HEK293 (cell line): Measurements from ENCODE around the gene TFR2.

ENCODE experiments used
- CTCF ChIP-seq: fragments of 450-650 bp; formaldehyde crosslinking; IDR thresholded peaks from 2 replicates; pipeline ENCODE4 v1.5.1; 2016; ENCODE audit warnings: missing biosample characterization, missing genetic modification characterization
- FEZF1 ChIP-seq: fragments of 450-650 bp; formaldehyde crosslinking; IDR thresholded peaks from 2 replicates; pipeline ENCODE4 v1.5.1; 2016; ENCODE audit warnings: missing biosample characterization, missing genetic modification characterization
- GLI2 ChIP-seq: fragments of 450-650 bp; formaldehyde crosslinking; IDR thresholded peaks from 2 replicates; pipeline ENCODE4; 2017; ENCODE audit warnings: missing biosample characterization, missing genetic modification characterization, low read depth, borderline replicate concordance
- GLI4 ChIP-seq: fragments of 450-650 bp; formaldehyde crosslinking; IDR thresholded peaks from 2 replicates; pipeline ENCODE4 v1.5.1; 2016; ENCODE audit warnings: missing biosample characterization, missing genetic modification characterization
- HIC1 ChIP-seq: fragments of 450-650 bp; formaldehyde crosslinking; IDR thresholded peaks from 2 replicates; pipeline ENCODE4 v1.5.1; 2016; ENCODE audit warnings: missing biosample characterization, missing genetic modification characterization
- HOXD13 ChIP-seq: sonication (generic); formaldehyde crosslinking; IDR thresholded peaks from 2 replicates; pipeline ENCODE4 v1.8.0; 2022; ENCODE audit warnings: missing genetic modification reagents, borderline replicate concordance
- MZF1 ChIP-seq: fragments of 450-650 bp; formaldehyde crosslinking; IDR thresholded peaks from 2 replicates; pipeline ENCODE4 v1.5.1; 2017; ENCODE audit warnings: missing biosample characterization, missing genetic modification characterization, borderline replicate concordance
- PRDM1 ChIP-seq: fragments of 450-650 bp; formaldehyde crosslinking; IDR thresholded peaks from 2 replicates; pipeline ENCODE4; 2016; ENCODE audit warnings: missing biosample characterization, missing genetic modification characterization
- PRDM6 ChIP-seq: fragments of 450-650 bp; formaldehyde crosslinking; IDR thresholded peaks from 2 replicates; pipeline ENCODE4 v1.5.1; 2017; ENCODE audit warnings: missing biosample characterization, missing genetic modification characterization
- SCRT1 ChIP-seq: fragments of 450-650 bp; formaldehyde crosslinking; IDR thresholded peaks from 2 replicates; pipeline ENCODE4 v1.5.1; 2016; ENCODE audit warnings: missing biosample characterization, missing genetic modification characterization, borderline replicate concordance
- TCF7L2 ChIP-seq: IDR thresholded peaks from 2 replicates; pipeline ENCODE4 v1.6.1; 2011; ENCODE audit warnings: low read depth, mild to moderate bottlenecking, inconsistent platforms, low read length, moderate library complexity, borderline replicate concordance
- TRIM28 ChIP-seq: IDR thresholded peaks from 2 replicates; pipeline ENCODE4 v1.6.1; 2011; ENCODE audit warnings: low read length, control low read depth, borderline replicate concordance
- ZBTB10 ChIP-seq: fragments of 450-650 bp; formaldehyde crosslinking; IDR thresholded peaks from 2 replicates; pipeline ENCODE4 v1.5.1; 2016; ENCODE audit warnings: missing biosample characterization, missing genetic modification characterization
- ZBTB21 ChIP-seq: fragments of 450-650 bp; formaldehyde crosslinking; IDR thresholded peaks from 2 replicates; pipeline ENCODE4 v1.5.1; 2017; ENCODE audit warnings: missing biosample characterization, missing genetic modification characterization
- ZBTB48 ChIP-seq: fragments of 450-650 bp; formaldehyde crosslinking; IDR thresholded peaks from 2 replicates; pipeline ENCODE4 v1.5.1; 2016; ENCODE audit warnings: missing biosample characterization, missing genetic modification characterization
- ZNF138 ChIP-seq: fragments of 450-650 bp; formaldehyde crosslinking; IDR thresholded peaks from 2 replicates; pipeline ENCODE4 v1.5.1; 2016; ENCODE audit warnings: missing biosample characterization, missing genetic modification characterization, borderline replicate concordance
- ZNF146 ChIP-seq: fragments of 450-650 bp; formaldehyde crosslinking; IDR thresholded peaks from 2 replicates; pipeline ENCODE4 v1.5.1; 2016; ENCODE audit warnings: missing biosample characterization, missing genetic modification characterization
- ZNF148 ChIP-seq: fragments of 450-650 bp; formaldehyde crosslinking; IDR thresholded peaks from 2 replicates; pipeline ENCODE4 v1.5.0; 2017; ENCODE audit warnings: missing biosample characterization, missing genetic modification characterization, borderline replicate concordance
- ZNF174 ChIP-seq: fragments of 450-650 bp; formaldehyde crosslinking; IDR thresholded peaks from 2 replicates; pipeline ENCODE4 v1.5.0; 2017; ENCODE audit warnings: missing biosample characterization, mild to moderate bottlenecking, missing genetic modification characterization
- ZNF302 ChIP-seq: fragments of 450-650 bp; formaldehyde crosslinking; IDR thresholded peaks from 2 replicates; pipeline ENCODE4 v1.5.1; 2016; ENCODE audit warnings: missing biosample characterization, missing genetic modification characterization, low read depth
- ZNF433 ChIP-seq: fragments of 450-650 bp; formaldehyde crosslinking; IDR thresholded peaks from 2 replicates; pipeline ENCODE4 v1.5.1; 2016; ENCODE audit warnings: missing biosample characterization, missing genetic modification characterization, low read depth
- ZNF548 ChIP-seq: fragments of 450-650 bp; formaldehyde crosslinking; IDR thresholded peaks from 2 replicates; pipeline ENCODE4 v1.5.1; 2016; ENCODE audit warnings: missing biosample characterization, missing genetic modification characterization
- ZNF571 ChIP-seq: fragments of 450-650 bp; formaldehyde crosslinking; IDR thresholded peaks from 2 replicates; pipeline ENCODE4 v1.5.0; 2017; ENCODE audit warnings: missing biosample characterization, missing genetic modification characterization
- ZNF580 ChIP-seq: fragments of 450-650 bp; formaldehyde crosslinking; IDR thresholded peaks from 2 replicates; pipeline ENCODE4 v1.5.1; 2016; ENCODE audit warnings: missing biosample characterization, missing genetic modification characterization
- ZNF639 ChIP-seq: fragments of 450-650 bp; formaldehyde crosslinking; IDR thresholded peaks from 2 replicates; pipeline ENCODE4 v1.5.1; 2016; ENCODE audit warnings: missing biosample characterization, missing genetic modification characterization
- ZNF664 ChIP-seq: fragments of 450-650 bp; formaldehyde crosslinking; IDR thresholded peaks from 2 replicates; pipeline ENCODE4 v1.5.1; 2016; ENCODE audit warnings: missing biosample characterization, missing genetic modification characterization
- ZNF791 ChIP-seq: fragments of 450-650 bp; formaldehyde crosslinking; IDR thresholded peaks from 2 replicates; pipeline ENCODE4 v1.5.1; 2016; ENCODE audit warnings: missing biosample characterization, missing genetic modification characterization

The TFR2 gene

GRCh38 chr7:100673302-100673941 lies 32.1 kb upstream of the TFR2 start, which contains the start of gene GNB2 (continued):
- no peak for TF ChIP-seq ZNF148 (tag by site-specific recombination)
- peak; percentile 87; the same call in 1 of the 2 replicates for TF ChIP-seq GLI4 (tag by site-specific recombination)
- no peak for TF ChIP-seq ZNF571 (tag by site-specific recombination)
- no peak; the same call in 1 of the 2 replicates for TF ChIP-seq GLI2
- no peak for TF ChIP-seq SCRT1
- TF ChIP-seq ZNF580 (tag by site-specific recombination): peak; percentile 61; the same call in 1 of the 2 replicates
- TF ChIP-seq PRDM1 (tag by site-specific recombination): no peak
- TF ChIP-seq PRDM6: no peak
- no peak for TF ChIP-seq TCF7L2
- TF ChIP-seq ZNF146: peak; percentile 83
- no peak for TF ChIP-seq TRIM28
- no peak for TF ChIP-seq ZNF174 (tag by site-specific recombination)
- no peak for TF ChIP-seq CTCF (tag by site-specific recombination)
- no peak for TF ChIP-seq HOXD13 (CRISPR knock-in tag)
- peak; percentile 96 for TF ChIP-seq ZBTB10 (tag by site-specific recombination)
- no peak for TF ChIP-seq ZNF138 (tag by site-specific recombination)
- TF ChIP-seq MZF1 (tag by site-specific recombination): no peak; the same call in 1 of the 2 replicates
- TF ChIP-seq HIC1 (tag by site-specific recombination): peak; percentile 95
- peak; percentile 72 for TF ChIP-seq ZBTB21 (tag by site-specific recombination)
- TF ChIP-seq ZNF433 (tag by site-specific recombination): no peak
- TF ChIP-seq FEZF1 (tag by site-specific recombination): peak; percentile 31; the same call in 1 of the 2 replicates
- TF ChIP-seq ZNF302 (tag by site-specific recombination): no peak
- peak; percentile 96 for TF ChIP-seq ZNF639
- TF ChIP-seq ZBTB48 (tag by site-specific recombination): peak; percentile 81
- TF ChIP-seq ZNF664 (tag by site-specific recombination): no peak
- peak; percentile 54; the same call in 1 of the 2 replicates for TF ChIP-seq ZNF548 (tag by site-specific recombination)
- 0 out of 2 replicates have a peak, but pooled peaks have one; percentile 31 for TF ChIP-seq ZNF791 (tag by site-specific recombination)
